ENCODE results near the gene COPS9. TPM values are rescaled to one million over a fixed set of nuclear protein-coding genes. Genes with fewer than 3 reads are reported as not detected.

COPS9 gene
- total RNA-seq, 3 donors from 2014 or later, result 83.9 to 129 (median 94.3) TPM

GRCh38 chr2:240172071-240172895 lies 36.2 kb upstream of the COPS9 start:
- no peaks in the 10 kb centered on the region for H3K9me3 ChIP-seq
- no peaks in the 10 kb centered on the region for H3K4me1 ChIP-seq (ENCODE audit: low read depth)
- no peak for ATAC-seq
- TF ChIP-seq CTCF (IDR thresholded peaks at IDR 0.05), result no peak
- H3K36me3 ChIP-seq (ENCODE audit: low read depth), result no peaks in the 10 kb centered on the region
- DNase-seq, result no peak
- H3K4me3 ChIP-seq, result no peak overlapping the region
- intact Hi-C loops (cut with DNase I, micrococcal nuclease), result no loop called here

GRCh38 chr2:240170883-240171282 lies 34.8 kb upstream of the COPS9 start:
- ATAC-seq (no peak), DNase-seq (no peak)
- no peaks in the 10 kb centered on the region for H3K4me1 ChIP-seq (ENCODE audit: low read depth)
- intact Hi-C loops (cut with DNase I, micrococcal nuclease), result no loop called here
- H3K9me3 ChIP-seq, result no peaks in the 10 kb centered on the region
- H3K4me3 ChIP-seq, result no peak overlapping the region
- H3K36me3 ChIP-seq (ENCODE audit: low read depth), result no peaks in the 10 kb centered on the region
- TF ChIP-seq CTCF (IDR thresholded peaks at IDR 0.05), result no peak

- no peaks in the 10 kb centered on the region for H3K36me3 ChIP-seq (ENCODE audit: low read depth)
- ATAC-seq (no peak), DNase-seq (peak in 1 of 3 donors; percentile 5)
- H3K4me1 ChIP-seq (ENCODE audit: low read depth), result no peaks in the 10 kb centered on the region
- intact Hi-C loops (cut with DNase I, micrococcal nuclease), result no loop called here
- TF ChIP-seq CTCF (IDR thresholded peaks at IDR 0.05), result no peak
- no peaks in the 10 kb centered on the region for H3K9me3 ChIP-seq
- H3K4me3 ChIP-seq, result no peak overlapping the region
Observed at GRCh38 chr2:240170354-240170735, 34.2 kb upstream of the COPS9 start.

- Histone ChIP-seq H3K9me3 (no peaks in the 10 kb centered on the region), H3K4me1 (ENCODE audit: low read depth) (no peaks in the 10 kb centered on the region), H3K4me3 (no peak overlapping the region), H3K36me3 (ENCODE audit: low read depth) (no peaks in the 10 kb centered on the region)
- no peak for DNase-seq
- no peak for ATAC-seq
- no peak for TF ChIP-seq CTCF (IDR thresholded peaks at IDR 0.05)
- intact Hi-C loops (cut with DNase I, micrococcal nuclease), result no loop called here
Observed at GRCh38 chr2:240169486-240170353, 33.6 kb upstream of the COPS9 start.

- ATAC-seq (no peak), DNase-seq (no peak)
- H3K9me3 ChIP-seq, result no peaks in the 10 kb centered on the region
- no peaks in the 10 kb centered on the region for H3K4me1 ChIP-seq (ENCODE audit: low read depth)
- H3K36me3 ChIP-seq (ENCODE audit: low read depth), result no peaks in the 10 kb centered on the region
- no peak overlapping the region for H3K4me3 ChIP-seq
- TF ChIP-seq CTCF (IDR thresholded peaks at IDR 0.05), result no peak
- intact Hi-C loops (cut with DNase I, micrococcal nuclease), result no loop called here
Observed at GRCh38 chr2:240168546-240169361, 32.6 kb upstream of the COPS9 start.

All from mucosa of descending colon (tissue), 3 donors.